ENCODE results near the gene MYT1. TPM values are rescaled to one million over a fixed set of nuclear protein-coding genes. Genes with fewer than 3 reads are reported as not detected.
"Not testable (repeated sequence)": the region's sequence is repeated elsewhere in the genome, so short reads cannot be mapped to it uniquely, and the experiment has no call there.

Gene MYT1
- total RNA-seq, 1 experiment from 2014 or later = not detected

DNA sequence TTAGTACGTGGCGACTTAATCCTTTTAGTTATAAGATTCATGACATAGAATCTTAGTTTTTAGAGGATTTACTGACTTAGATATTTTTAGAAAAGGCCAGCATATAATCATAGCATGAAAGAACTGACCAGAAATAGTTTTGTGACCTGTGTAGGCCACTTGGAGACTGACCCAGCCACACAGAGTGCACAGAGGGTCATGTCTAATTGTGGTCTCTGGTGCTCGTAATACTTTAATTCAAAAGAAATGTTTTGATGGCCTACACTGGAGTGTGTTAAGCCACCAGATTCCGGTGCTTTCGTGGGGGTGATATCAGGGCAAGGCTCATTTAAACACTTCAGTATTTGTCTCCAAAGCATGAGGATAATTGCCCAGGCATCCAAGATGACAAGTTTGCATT lies 102.7 kb downstream of the MYT1 start:
- DNase-seq (ENCODE audit: low read depth) = no peak

DNA sequence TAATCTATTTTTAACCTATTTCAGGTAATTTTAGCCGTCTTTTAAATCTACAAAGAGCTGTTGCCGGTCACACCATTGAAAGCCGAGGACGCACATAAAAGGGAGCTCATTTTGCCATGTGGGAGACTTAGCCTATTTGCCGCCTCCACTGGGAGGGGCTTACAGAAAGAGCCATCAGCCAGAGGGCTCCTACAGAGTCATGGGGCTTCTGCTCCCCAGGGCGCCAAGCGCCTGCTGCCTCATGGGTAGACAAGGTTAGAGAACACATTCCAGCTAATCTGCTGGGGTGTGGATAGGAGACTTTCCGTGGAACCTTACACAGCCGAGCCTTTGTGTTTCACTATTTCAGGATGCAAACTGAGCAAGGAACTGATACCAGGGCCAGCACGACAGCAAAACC lies 103.9 kb downstream of the MYT1 start:
- no peak for DNase-seq (ENCODE audit: low read depth)

DNA sequence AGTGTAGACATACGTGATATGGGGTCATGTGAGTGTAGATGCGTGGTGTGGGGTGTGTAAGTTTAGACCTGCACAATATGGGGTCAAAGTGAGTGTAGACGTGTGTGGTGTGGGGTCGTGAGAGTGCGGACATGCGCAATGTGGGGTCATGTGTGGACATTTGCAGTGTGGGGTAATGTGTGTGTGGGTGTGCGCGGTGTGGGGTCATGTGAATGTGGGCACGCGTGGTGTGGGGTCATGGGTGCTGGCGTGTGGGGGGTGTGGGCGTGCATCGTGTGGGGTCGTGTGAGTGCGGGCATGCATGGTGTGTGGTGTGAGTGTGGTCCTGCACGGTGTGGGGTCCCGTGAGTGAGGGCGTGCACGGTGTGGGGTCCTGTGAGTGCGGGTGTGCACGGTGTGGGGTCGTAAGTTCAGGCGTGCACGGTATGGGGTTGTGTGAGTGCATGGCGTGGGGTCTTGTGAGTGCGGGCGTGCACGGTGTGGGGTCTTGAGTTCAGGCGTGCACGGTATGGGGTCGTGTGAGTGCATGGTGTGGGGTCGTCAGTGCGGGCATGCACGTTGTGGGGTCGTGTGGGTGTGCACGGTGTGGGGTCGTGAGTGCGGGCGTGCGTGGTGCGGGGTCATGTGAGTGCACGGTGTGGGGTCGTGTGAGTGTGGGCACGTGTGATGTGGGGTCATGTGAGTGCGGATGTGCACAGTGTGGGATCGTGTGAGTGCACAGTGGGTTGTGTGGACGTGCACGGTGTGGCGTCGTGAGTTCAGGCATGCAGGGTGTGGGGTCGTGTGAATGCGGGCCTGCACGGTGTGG lies 105.6 kb downstream of the MYT1 start:
- DNase-seq (ENCODE audit: low read depth) = no peak

DNA sequence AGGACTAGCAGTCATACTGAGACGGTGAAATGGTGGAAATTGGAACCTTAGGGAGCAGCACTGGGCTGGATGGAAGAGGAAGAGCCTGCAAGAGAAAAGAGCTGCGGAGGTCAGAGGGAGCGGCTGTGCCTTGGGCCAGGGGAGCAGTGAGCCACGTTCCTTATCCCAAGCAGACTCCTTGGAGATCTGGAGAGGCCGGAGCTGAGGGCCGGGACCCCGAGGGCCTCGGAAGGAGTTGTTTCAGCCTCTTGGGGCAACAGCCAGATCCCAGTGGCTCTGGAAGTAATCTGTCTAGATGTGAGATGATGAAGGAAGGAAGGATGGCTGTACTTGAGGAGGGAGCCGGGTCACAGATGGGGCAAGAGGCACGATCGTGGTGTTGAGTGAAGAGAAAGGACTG lies 107.4 kb downstream of the MYT1 start:
- no peak for DNase-seq (ENCODE audit: low read depth)

DNA sequence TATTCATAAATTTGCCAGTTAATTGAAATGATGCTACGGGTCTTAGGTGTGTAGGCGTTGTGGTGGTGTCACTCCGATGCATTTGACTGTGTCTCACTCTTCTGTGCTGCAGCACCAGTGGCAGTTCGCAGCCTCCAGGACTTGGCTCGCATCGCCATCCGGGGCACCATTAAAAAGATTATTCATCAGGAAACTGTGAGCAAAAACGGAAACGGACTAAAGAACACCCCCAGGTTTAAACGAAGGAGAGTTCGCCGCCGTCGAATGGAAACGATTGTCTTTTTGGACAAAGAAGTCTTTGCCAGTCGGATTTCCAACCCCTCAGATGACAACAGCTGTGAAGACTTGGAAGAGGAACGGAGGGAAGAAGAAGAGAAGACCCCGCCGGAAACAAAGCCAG lies 108.9 kb downstream of the MYT1 start:
- DNase-seq (ENCODE audit: low read depth) = no peak

DNA sequence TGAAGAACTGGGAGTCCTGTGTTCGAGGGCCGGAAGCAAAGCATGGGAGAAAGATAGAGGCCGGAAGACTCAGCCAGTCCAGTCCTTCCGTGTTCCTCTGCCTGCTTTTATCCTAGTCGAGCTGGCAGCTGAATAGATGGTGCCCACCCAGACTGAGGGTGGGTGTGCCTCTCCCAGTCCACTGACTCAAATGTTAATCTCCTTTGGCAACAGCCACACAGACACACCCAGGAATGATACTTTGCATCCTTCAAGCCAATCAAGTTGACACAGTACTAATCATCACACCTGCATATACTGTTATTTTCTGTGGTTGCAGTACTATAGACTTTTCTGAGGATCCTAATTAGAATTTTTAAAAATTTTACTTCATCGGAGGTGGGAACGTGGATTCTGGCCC lies 112.6 kb downstream of the MYT1 start:
- no peak for DNase-seq (ENCODE audit: low read depth)

DNA sequence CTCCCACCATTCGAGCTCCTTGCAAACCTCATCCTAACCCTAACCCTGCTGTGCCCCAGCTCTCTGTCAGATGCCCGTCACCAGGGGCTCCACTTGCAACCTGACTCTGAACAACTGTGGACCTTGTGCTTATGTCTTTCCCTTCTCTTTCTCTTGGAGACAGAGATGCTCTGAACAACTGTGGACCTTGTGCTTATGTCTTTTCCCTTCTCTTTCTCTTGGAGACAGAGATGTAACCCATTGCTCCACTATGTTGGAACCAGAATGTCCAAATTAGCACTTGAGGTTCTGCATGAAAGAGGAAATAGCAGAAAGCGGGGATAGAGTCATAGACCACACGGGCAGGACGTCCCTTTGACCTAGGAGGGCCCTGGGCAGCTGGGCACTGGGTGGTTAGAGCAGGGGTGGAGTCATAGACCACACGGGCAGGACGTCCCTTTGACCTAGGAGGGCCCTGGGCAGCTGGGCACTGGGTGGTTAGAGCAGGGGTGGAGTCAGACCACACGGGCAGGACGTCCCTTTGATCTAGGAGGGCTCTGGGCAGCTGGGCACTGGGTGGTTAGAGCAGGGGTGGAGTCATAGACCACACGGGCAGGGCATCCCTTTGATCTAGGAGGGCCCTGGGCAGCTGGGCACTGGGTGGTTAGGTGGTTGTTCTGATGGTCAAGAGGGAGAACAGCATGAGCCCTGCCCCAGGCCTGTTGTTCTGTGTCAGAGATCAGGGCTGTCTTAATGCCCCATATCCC lies 113.5 kb downstream of the MYT1 start:
- peak; percentile 47 for DNase-seq (ENCODE audit: low read depth)

DNA sequence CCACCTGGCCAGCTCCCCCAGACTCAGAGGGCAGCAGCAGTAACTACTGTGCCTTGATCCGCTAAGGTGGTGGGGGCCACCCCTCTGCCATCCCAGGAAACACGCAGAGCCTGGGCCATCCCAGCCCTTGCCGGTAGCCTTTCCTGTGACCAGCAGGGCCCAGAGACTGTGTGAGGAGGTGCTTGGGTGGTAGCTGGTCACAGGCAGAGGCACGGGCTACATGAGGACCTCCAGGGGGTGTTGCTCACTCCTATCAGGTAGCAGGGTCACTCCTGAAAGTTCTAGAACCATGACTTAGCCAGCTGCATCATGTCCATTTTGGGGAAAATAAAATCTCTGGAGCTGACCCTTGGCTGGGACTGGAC lies 114.0 kb downstream of the MYT1 start:
- DNase-seq (ENCODE audit: low read depth) = no peak

DNA sequence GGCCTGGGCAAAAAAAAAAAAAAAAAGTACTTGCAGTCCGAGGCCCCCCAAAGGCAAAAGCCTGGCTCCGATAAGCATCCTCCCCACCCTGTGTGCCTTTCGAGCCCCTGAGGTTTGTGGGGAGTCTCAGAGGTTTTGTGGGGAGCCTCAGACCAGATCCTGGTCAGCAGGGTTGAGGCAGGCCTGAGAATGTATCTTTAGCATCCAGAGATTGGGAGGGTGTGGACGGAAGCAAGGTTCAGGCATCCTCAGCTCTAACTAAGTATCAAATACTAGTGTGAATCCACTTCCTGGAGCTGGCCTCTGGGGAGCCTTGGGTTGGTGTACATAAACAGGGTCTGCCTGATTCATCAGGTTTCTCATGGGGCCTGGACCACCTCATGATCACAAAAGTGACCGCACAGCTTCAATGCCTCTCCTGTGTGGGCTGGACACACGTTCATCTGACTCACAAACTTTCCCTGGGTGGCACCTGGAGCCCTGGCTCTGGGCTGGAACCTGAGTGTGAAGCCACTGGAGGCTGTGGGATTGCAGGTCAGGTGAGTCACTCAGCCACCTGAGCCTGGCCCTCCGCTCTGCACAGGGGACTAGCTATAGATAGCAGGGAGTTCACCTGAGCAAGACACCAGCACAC lies 115.7 kb downstream of the MYT1 start:
- DNase-seq (ENCODE audit: low read depth) = no peak

DNA sequence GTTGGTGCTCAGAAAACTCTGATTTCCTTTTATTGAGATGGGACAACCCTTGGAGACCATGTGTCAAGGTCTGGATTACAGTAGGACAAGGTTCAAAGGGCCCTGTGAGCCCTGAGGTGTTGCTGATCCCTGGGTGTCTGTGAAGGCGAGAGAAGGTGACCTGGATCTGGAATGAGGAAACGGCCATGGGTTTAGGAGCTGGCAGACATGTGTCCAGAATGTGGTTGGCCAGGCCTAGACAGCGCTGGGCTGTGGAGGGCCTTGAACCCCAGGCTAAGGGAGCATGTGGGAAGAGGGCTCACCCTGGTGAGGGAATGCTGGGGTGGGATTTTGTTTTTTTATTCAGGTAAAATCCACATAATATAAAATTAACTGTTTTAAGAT lies 116.2 kb downstream of the MYT1 start:
- DNase-seq (ENCODE audit: low read depth) = no peak

DNA sequence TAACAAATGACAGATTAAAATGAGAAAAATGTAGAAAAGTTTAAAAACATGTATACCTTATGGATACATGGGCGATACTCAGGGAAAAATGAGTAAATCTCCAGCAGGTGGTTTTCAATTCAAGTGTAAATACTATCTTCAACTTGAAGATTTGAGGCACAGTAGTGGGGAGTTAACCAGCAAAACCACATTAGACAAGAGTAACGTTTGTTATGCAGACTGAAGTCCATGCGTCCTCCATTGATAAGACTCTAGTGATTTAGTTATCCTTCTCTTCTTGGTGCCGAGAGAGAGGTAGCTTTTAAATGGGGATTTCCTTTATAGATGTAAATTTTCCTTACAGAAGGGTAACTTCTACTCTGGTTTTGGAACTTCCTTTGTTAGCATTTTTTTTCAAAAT lies 119.4 kb downstream of the MYT1 start:
- no peak for DNase-seq (ENCODE audit: low read depth)

DNA sequence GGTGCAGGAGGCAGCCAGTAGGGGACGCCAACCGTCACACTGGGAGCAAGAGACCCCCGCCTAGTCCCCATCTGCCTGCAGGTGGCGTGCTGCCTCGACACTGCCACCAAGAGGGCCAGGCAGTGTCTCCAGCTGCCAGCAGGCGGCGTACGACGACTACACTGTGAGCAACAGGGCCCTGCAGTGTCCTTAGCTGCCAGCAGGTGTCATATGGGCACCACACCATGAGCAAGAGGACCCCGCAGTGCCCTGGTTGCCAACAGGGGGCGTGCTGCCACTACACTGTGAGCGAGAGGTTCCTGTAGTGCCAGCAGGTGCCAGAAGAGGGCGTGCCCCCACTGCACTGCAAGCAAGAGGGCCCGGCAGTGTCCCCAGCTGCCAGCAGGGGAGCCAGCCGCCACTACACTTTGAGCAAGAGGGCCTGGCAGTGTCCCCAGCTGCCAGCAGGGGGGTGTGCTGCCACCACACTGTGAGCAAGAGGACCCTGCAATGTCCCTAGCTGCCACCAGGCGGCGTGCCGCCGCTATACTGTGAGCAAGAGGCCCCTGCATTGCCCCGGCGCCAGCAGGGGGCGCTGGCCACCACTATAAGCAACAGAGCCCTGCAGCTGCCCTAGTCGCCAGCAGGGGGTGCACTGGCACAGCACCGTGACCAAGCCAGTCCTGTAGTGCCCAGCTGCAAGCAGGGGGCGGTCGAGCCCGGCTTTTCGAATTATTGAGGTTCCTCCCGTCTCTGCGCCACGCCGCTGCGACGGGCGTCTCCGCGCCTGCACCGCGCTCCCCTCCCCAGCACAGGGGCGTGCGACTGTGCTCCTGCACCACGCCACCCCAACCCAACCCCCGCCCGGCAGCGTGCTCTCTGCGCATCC lies 121.6 kb downstream of the MYT1 start:
- peak; percentile 34 for DNase-seq (ENCODE audit: low read depth)

DNA sequence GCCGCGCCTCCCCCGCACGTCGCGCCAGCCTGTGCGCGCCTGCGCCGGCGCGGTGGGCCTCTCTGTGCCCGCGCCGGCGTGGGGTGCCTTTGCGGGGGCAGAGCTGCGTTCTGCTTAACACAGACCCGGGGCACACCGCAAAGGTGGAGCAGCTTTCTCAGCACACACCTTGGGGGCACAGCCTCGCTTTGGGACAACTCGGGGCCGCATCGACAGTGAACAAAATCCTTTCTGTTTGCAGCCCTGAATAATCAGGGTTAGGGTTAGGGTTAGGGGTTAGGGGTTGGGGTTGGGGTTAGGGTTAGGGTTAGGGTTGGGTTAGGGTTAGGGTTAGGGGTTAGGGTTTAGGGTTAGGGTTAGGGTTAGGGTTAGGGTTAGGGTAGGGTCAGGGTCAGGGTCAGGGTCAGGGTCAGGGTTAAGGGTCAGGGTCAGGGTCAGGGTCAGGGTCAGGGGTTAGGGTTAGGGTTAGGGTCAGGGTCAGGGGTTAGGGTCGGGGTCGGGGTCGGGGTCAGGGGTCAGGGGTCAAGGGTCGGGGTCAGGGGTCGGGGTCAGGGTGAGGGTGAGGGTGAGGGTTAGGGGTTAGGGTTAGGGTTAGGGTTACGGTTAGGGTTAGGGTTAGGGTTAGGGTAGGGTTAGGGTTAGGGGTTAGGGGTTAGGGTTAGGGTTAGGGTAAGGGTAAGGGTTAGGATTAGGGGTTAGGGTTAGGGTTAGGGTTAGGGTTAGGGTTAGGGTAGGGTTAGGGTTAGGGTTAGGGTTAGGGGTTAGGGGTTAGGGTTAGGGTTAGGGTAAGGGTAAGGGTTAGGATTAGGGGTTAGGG lies 122.4 kb downstream of the MYT1 start:
- not testable (repeated sequence) for DNase-seq (ENCODE audit: low read depth)

DNA sequence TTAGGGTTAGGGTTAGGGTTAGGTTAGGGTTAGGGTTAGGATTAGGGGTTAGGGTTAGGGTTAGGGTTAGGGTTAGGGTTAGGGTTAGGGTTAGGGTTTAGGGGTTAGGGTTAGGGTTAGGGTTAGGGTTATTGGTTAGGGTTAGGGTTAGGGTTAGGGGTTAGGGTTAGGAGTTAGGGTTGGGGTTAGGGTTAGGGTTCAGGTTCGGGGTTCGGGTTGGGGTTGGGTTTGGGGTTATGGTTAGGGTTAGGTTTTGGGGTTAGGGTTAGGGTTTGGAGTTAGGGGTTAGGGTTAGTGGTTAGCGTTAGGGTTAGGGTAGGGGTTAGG lies 123.0 kb downstream of the MYT1 start:
- not testable (repeated sequence) for DNase-seq (ENCODE audit: low read depth)

Other genes starting within 250 kb of the MYT1 start
- 23.1 and 24.4 TPM in 2 replicates for gene UCKL1, start 208.0 kb upstream of the MYT1 start, total RNA-seq (2014; rRNA removed; shearing (Covaris generic))
- 2.8 and 4.0 TPM in 2 replicates for gene ZNF512B, start 194.5 kb upstream of the MYT1 start, total RNA-seq (2014; rRNA removed; shearing (Covaris generic))
- 1.6 and 1.9 TPM in 2 replicates for gene SAMD10, start 184.8 kb upstream of the MYT1 start, total RNA-seq (2014; rRNA removed; shearing (Covaris generic))
- gene PRPF6, start 183.3 kb upstream of the MYT1 start, total RNA-seq (2014; rRNA removed; shearing (Covaris generic)) = 68.4 and 74.2 TPM in 2 replicates
- gene C20orf204, start 128.3 kb upstream of the MYT1 start, total RNA-seq (2014; rRNA removed; shearing (Covaris generic)) = 0.36 and 1.7 TPM in 2 replicates
- gene SOX18, start 114.8 kb upstream of the MYT1 start, total RNA-seq (2014; rRNA removed; shearing (Covaris generic)) = 0.12 and 0.20 TPM in 2 replicates
- 28.2 and 34.2 TPM in 2 replicates for gene TCEA2, start 101.3 kb upstream of the MYT1 start, total RNA-seq (2014; rRNA removed; shearing (Covaris generic))
- 18.9 and 22.0 TPM in 2 replicates for gene RGS19, start 84.9 kb upstream of the MYT1 start, total RNA-seq (2014; rRNA removed; shearing (Covaris generic))
- gene OPRL1, start 84.4 kb upstream of the MYT1 start, total RNA-seq (2014; rRNA removed; shearing (Covaris generic)) = 0.29 and 0.84 TPM in 2 replicates
- 0.39 and 0.48 TPM in 2 replicates for gene LKAAEAR1, start 80.1 kb upstream of the MYT1 start, total RNA-seq (2014; rRNA removed; shearing (Covaris generic))
- gene NPBWR2, start 56.9 kb upstream of the MYT1 start, total RNA-seq (2014; rRNA removed; shearing (Covaris generic)) = not detected in 2 replicates
- gene PCMTD2, start 91.3 kb downstream of the MYT1 start, total RNA-seq (2014; rRNA removed; shearing (Covaris generic)) = 30.5 and 35.4 TPM in 2 replicates